B cell (primary cell): ENCODE results near the gene PTPRN2.

Experiments used
- EZH2 ChIP-seq: IDR thresholded peaks from 2 replicates; pipeline ENCODE4 v1.6.1; 2012; ENCODE audit warnings: borderline replicate concordance, low read depth, mild to moderate bottlenecking, moderate library complexity, low read length; ENCODE audit not compliant: insufficient read depth, poor library complexity, severe bottlenecking
- TF ChIP-seq, protein P1 (sequence below): fragments of 200-600 bp; IDR thresholded peaks from one replicate; pipeline ENCODE4 v1.8.0; 2022; ENCODE audit warnings: antibody characterized with exemption, mild to moderate bottlenecking

DNA sequence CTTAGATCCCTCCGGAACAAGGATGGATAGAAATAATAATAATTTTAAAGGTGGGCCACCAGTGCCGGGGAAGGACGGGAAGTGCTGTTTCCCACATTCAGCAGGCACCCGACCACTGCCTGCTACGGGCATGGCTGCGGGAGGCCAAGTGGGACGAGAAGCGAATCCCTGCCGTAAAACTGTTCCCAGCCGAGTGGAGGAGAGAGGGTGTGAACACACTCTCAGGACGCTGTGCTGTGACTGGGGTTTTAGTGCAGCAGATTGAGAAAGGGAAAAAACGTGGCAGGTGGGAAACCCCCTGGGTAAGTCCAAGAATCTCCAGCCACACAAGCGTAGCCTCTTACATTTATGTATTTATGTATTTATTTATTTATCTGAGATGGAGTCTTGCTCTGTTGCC lies 1092.0 kb downstream of the PTPRN2 start:
- TF ChIP-seq, protein P1, sequence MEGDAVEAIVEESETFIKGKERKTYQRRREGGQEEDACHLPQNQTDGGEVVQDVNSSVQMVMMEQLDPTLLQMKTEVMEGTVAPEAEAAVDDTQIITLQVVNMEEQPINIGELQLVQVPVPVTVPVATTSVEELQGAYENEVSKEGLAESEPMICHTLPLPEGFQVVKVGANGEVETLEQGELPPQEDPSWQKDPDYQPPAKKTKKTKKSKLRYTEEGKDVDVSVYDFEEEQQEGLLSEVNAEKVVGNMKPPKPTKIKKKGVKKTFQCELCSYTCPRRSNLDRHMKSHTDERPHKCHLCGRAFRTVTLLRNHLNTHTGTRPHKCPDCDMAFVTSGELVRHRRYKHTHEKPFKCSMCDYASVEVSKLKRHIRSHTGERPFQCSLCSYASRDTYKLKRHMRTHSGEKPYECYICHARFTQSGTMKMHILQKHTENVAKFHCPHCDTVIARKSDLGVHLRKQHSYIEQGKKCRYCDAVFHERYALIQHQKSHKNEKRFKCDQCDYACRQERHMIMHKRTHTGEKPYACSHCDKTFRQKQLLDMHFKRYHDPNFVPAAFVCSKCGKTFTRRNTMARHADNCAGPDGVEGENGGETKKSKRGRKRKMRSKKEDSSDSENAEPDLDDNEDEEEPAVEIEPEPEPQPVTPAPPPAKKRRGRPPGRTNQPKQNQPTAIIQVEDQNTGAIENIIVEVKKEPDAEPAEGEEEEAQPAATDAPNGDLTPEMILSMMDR: no peak
- TF ChIP-seq EZH2: no peak
